ENCODE measurements around the gene TPCN1. TPM values are rescaled to one million over a fixed set of nuclear protein-coding genes. Genes with fewer than 3 reads are reported as not detected.

TPCN1 gene
- total RNA-seq, 1 experiment from 2014 or later: 29.7 TPM

GRCh38 chr12:113200021-113200797 is 21.1 kb upstream of the TPCN1 start:
- Histone ChIP-seq H3K9ac (ENCODE audit: low read length) (no peak overlapping the region), H3K27ac (ENCODE audit: low read depth, low read length) (no peak overlapping the region), H3K4me3 (replicated peaks in 1 of 2; ENCODE audit: low read depth in 1 of 2, low read length in 2 of 2) (no peak overlapping the region), H3K79me2 (ENCODE audit: insufficient read depth, low read length) (no peaks in the 10 kb centered on the region), H3K4me2 (ENCODE audit: low read length) (no peak overlapping the region), H3K36me3 (ENCODE audit: control insufficient read depth in 1 of 2, insufficient read depth in 2 of 2, low read length in 2 of 2) (no peaks in the 10 kb centered on the region), H3K9me2 (ENCODE audit: insufficient read depth) (no peaks in the 10 kb centered on the region), H4K20me1 (ENCODE audit: insufficient read depth) (no peaks in the 10 kb centered on the region), H2AFZ (ENCODE audit: low read depth, low read length, poor library complexity, severe bottlenecking) (no peak overlapping the region), H3K27me3 (ENCODE audit: insufficient read depth, low read length) (no peaks in the 10 kb centered on the region), H3K4me1 (ENCODE audit: control insufficient read depth in 1 of 2, insufficient read depth in 2 of 2, low read length in 2 of 2) (peaks cover 14 to 25% of the 10 kb centered on the region in 2 experiments), H3K9me3 (ENCODE audit: control insufficient read depth in 1 of 2, insufficient read depth in 1 of 2, low read depth in 1 of 2, low read length in 2 of 2) (no peaks in the 10 kb centered on the region)
- ChIA-PET RAD21 (ENCODE audit: low non-redundant PET in 1 of 2, low total read pairs in 2 of 2, uncharacterized antibody in 2 of 2, unreplicated experiment in 2 of 2) (no interaction called here), CTCF (no interaction called here), POLR2A (no interaction called here)
- no TSS peak for BruUV-seq (replicated peaks)
- no peak for ATAC-seq
- no peak for DNase-seq (ENCODE audit: low read depth, low spot score)
- TF ChIP-seq SRF (IDR thresholded peaks at IDR 0.05; ENCODE audit: low read depth) (no peak), CEBPB (IDR thresholded peaks at IDR 0.05; ENCODE audit: low read depth) (no peak), EGR1 (IDR thresholded peaks at IDR 0.05; ENCODE audit: low read depth) (no peak), YY1 (IDR thresholded peaks at IDR 0.05; ENCODE audit: extremely low read depth, insufficient replicate concordance, low read depth, low read length) (no peak), MAX (IDR thresholded peaks at IDR 0.05) (no peak), ZFX (IDR thresholded peaks at IDR 0.05) (no peak), SIN3A (IDR thresholded peaks at IDR 0.05; ENCODE audit: low read depth) (no peak), CBX3 (IDR thresholded peaks at IDR 0.05; ENCODE audit: low read depth) (no peak), POLR2AphosphoS5 (IDR thresholded peaks at IDR 0.05; ENCODE audit: low read depth, low read length) (no peak), ATF3 (IDR thresholded peaks at IDR 0.05) (no peak), TCF7L2 (IDR thresholded peaks at IDR 0.05; ENCODE audit: borderline replicate concordance, extremely low read depth, insufficient read depth, insufficient read length) (no peak), JUND (IDR thresholded peaks at IDR 0.05) (no peak), EZH2 (IDR thresholded peaks at IDR 0.05) (no peak), ELF1 (IDR thresholded peaks at IDR 0.05; ENCODE audit: borderline replicate concordance, low read depth) (no peak), CTCF (IDR thresholded peaks at IDR 0.05 in 2 of 3, conservative IDR thresholded peaks at IDR 0.05 in 1 of 3; ENCODE audit: borderline replicate concordance in 1 of 3, insufficient read depth in 1 of 3, low read depth in 2 of 3, low read length in 2 of 3) (no peak), EZH2phosphoT487 (IDR thresholded peaks at IDR 0.05; ENCODE audit: borderline replicate concordance) (no peak), POLR2A (IDR thresholded peaks at IDR 0.05; ENCODE audit: borderline replicate concordance, extremely low read depth, insufficient read depth, insufficient read length) (no peak), ZNF274 (IDR thresholded peaks at IDR 0.05; ENCODE audit: low read depth, low read length) (no peak)
- intact Hi-C loops (cut with micrococcal nuclease): no loop called here

Measured in HCT116 (cell line).